ENCODE results near the gene COQ7.

Gene COQ7

DNA sequence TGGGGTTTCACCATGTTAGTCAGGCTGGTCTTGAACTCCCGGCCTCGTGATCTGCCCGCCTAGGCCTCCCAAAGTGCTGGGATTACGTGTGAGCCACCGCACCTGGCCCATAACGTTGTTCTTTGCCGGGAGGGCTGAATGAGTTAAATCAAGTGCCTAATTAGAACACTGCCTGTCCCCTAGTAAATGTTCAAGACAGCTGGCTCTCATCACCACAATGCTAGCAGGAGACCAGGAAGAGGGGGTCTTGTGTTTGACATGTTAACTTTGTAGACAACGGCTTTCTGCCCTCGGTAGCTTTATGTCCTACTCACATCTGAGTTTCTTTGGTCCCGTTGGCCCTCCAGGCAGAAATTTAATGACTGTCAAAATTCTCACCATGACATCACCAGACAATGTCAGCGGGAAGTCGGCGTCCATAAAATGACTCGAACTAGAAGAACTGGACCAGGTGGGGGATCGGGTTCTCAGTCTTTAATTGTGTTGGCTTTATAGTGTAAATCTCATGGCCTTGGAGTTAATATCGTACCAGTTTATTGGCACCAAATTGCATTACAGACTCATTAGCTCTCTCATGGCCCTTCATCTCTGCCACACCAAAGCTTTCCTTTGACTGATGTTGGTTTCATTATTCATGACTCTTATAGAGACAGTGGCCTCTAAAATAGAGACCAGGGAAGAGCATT is 34.9 kb downstream of the COQ7 start:
- peaks cover 0 to 13% (median 0%) of the 10 kb centered on the region in 4 experiments for H3K4me1 ChIP-seq (ENCODE audit: control extremely low read depth in 1 of 4, control insufficient read depth in 4 of 4, insufficient read depth in 4 of 4, low read length in 3 of 4)
- no peak overlapping the region for H3K27ac ChIP-seq (ENCODE audit: insufficient read depth in 1 of 2, low read depth in 1 of 2, low read length in 2 of 2, poor library complexity in 1 of 2, severe bottlenecking in 2 of 2)
- H3K4me3 ChIP-seq (ENCODE audit: control insufficient read depth in 1 of 7, extremely low read depth in 1 of 7, insufficient read depth in 4 of 7, low read depth in 2 of 7, low read length in 6 of 7), result no peak overlapping the region
- ChIA-PET CTCF (interaction anchor here (2.0 kb wide), 1 partner anchor 17 kb away, joined by 6 read pairs; no protein-coding TSS in a partner anchor), POLR2A (no interaction called here)
- H3K36me3 ChIP-seq (ENCODE audit: control insufficient read depth in 4 of 4, insufficient read depth in 4 of 4, low read length in 3 of 4), result no peaks in the 10 kb centered on the region
- no peak for DNase-seq
- no peaks in the 10 kb centered on the region for H3K27me3 ChIP-seq (replicated peaks in 2 of 5; ENCODE audit: control insufficient read depth in 4 of 5, insufficient read depth in 5 of 5, low read length in 4 of 5)
- WGBS (ENCODE audit: insufficient coverage), result 96% methylated on average over 8 of the region's 16 CpGs
- no peaks in the 10 kb centered on the region for H3K9me3 ChIP-seq (ENCODE audit: control extremely low read depth in 1 of 5, control insufficient read depth in 4 of 5, insufficient read depth in 2 of 5, low read depth in 1 of 5, low read length in 4 of 5)

DNA sequence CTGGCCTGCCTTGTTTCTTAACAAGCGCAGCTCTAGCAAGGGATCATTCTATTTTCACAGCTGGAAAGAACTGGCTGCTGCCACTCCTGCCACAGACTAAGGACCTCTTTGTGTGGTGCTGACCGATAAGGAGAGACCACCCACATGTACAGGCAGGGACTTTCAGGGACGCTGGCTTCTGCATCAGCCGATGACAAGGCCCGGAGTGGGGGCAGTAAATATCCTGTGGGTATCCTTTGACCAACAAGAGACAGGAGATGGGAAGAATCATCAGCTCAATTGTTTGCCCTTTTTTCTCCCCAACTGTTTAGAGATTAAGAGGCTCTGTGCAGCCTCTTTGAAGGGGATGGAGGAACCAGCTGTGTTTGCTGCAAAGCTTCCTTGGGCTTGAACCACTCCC is 37.2 kb downstream of the COQ7 start:
- POLR2A ChIA-PET, result no interaction called here
- no peak overlapping the region for H3K4me3 ChIP-seq (ENCODE audit: control insufficient read depth in 1 of 7, extremely low read depth in 1 of 7, insufficient read depth in 4 of 7, low read depth in 2 of 7, low read length in 6 of 7)
- CTCF ChIA-PET, result interaction anchor here (1.2 kb wide), 1 partner anchor 10 kb away, joined by 5 read pairs; no protein-coding TSS in a partner anchor
- no peaks in the 10 kb centered on the region for H3K27me3 ChIP-seq (replicated peaks in 2 of 5; ENCODE audit: control insufficient read depth in 4 of 5, insufficient read depth in 5 of 5, low read length in 4 of 5)
- 97% methylated on average over 3 of the region's 5 CpGs for WGBS (ENCODE audit: insufficient coverage)
- no peak for DNase-seq
- no peak overlapping the region for H3K27ac ChIP-seq (ENCODE audit: insufficient read depth in 1 of 2, low read depth in 1 of 2, low read length in 2 of 2, poor library complexity in 1 of 2, severe bottlenecking in 2 of 2)
- H3K9me3 ChIP-seq (ENCODE audit: control extremely low read depth in 1 of 5, control insufficient read depth in 4 of 5, insufficient read depth in 2 of 5, low read depth in 1 of 5, low read length in 4 of 5), result no peaks in the 10 kb centered on the region
- H3K4me1 ChIP-seq (ENCODE audit: control extremely low read depth in 1 of 4, control insufficient read depth in 4 of 4, insufficient read depth in 4 of 4, low read length in 3 of 4), result peaks cover 0 to 36% (median 1%) of the 10 kb centered on the region in 4 experiments
- no peaks in the 10 kb centered on the region for H3K36me3 ChIP-seq (ENCODE audit: control insufficient read depth in 4 of 4, insufficient read depth in 4 of 4, low read length in 3 of 4)

DNA sequence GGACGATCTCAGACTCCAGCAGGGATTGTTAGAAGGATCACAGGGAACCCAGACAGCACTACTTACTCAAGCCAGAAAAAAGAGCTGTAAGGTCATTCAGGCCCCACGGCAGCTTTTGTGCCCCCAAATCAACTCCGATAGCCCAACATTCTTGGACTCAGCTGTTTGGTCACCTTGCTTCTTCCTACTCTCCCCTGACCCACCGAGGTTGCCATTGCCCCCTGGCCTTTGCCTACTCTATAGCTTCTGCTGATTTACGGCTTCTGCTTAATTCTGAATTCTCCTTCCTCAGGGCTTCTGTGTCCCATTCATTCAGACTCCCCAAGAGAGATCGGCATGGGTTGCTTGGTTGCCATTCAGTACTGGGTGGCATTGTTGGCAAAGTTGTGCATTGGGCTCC is 37.7 kb downstream of the COQ7 start:
- Histone ChIP-seq H3K27ac (ENCODE audit: insufficient read depth in 1 of 2, low read depth in 1 of 2, low read length in 2 of 2, poor library complexity in 1 of 2, severe bottlenecking in 2 of 2) (no peak overlapping the region), H3K36me3 (ENCODE audit: control insufficient read depth in 4 of 4, insufficient read depth in 4 of 4, low read length in 3 of 4) (no peaks in the 10 kb centered on the region), H3K27me3 (replicated peaks in 2 of 5; ENCODE audit: control insufficient read depth in 4 of 5, insufficient read depth in 5 of 5, low read length in 4 of 5) (no peaks in the 10 kb centered on the region), H3K4me3 (ENCODE audit: control insufficient read depth in 1 of 7, extremely low read depth in 1 of 7, insufficient read depth in 4 of 7, low read depth in 2 of 7, low read length in 6 of 7) (no peak overlapping the region), H3K9me3 (ENCODE audit: control extremely low read depth in 1 of 5, control insufficient read depth in 4 of 5, insufficient read depth in 2 of 5, low read depth in 1 of 5, low read length in 4 of 5) (no peaks in the 10 kb centered on the region), H3K4me1 (ENCODE audit: control extremely low read depth in 1 of 4, control insufficient read depth in 4 of 4, insufficient read depth in 4 of 4, low read length in 3 of 4) (peaks cover 0 to 38% (median 1%) of the 10 kb centered on the region in 4 experiments)
- WGBS (ENCODE audit: insufficient coverage), result 86% methylated on average over 6 of the region's 6 CpGs
- POLR2A ChIA-PET, result no interaction called here
- CTCF ChIA-PET, result interaction anchor here (1.2 kb wide), 1 partner anchor 11 kb away, joined by 5 read pairs; no protein-coding TSS in a partner anchor
- DNase-seq, result no peak

DNA sequence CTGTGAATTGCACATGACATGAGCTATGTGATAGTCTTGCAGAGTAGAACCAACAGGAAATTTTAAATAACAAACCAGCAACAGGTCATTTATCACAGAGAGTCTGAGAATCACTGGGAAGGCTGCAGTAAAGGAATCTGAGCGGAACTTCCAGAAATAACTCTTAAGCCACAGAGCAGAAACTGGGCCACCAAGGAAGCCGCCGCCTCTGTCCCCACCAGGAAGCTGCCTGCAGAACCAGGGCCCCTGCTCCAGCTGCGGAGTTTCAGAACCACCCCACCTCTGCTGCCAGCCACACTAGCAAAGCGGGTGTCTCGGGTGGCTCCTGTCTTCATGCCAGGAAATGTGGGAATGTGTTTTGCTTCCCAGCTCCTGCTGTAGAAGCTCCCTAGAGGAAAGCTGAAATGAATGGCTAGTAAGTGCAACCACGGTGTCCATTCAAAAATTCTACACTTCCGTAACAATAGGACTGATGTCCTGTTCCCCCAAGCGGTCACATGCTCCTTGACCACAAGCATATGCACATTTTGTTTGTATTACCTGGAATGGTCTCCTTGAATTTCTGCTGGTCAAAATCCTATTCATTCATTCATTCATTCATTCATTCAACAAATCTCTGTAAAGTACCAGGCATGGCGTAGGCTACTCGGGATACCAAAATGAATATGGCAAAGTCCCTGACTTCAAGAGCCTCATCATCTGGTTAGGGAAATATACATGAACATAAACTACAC is 38.6 kb downstream of the COQ7 start:
- Histone ChIP-seq H3K4me1 (ENCODE audit: control extremely low read depth in 1 of 4, control insufficient read depth in 4 of 4, insufficient read depth in 4 of 4, low read length in 3 of 4) (peaks cover 0 to 38% (median 1%) of the 10 kb centered on the region in 4 experiments), H3K36me3 (ENCODE audit: control insufficient read depth in 4 of 4, insufficient read depth in 4 of 4, low read length in 3 of 4) (no peaks in the 10 kb centered on the region), H3K9me3 (ENCODE audit: control extremely low read depth in 1 of 5, control insufficient read depth in 4 of 5, insufficient read depth in 2 of 5, low read depth in 1 of 5, low read length in 4 of 5) (no peaks in the 10 kb centered on the region), H3K4me3 (ENCODE audit: control insufficient read depth in 1 of 7, extremely low read depth in 1 of 7, insufficient read depth in 4 of 7, low read depth in 2 of 7, low read length in 6 of 7) (no peak overlapping the region), H3K27ac (ENCODE audit: insufficient read depth in 1 of 2, low read depth in 1 of 2, low read length in 2 of 2, poor library complexity in 1 of 2, severe bottlenecking in 2 of 2) (no peak overlapping the region), H3K27me3 (replicated peaks in 2 of 5; ENCODE audit: control insufficient read depth in 4 of 5, insufficient read depth in 5 of 5, low read length in 4 of 5) (no peaks in the 10 kb centered on the region)
- no peak for DNase-seq
- POLR2A ChIA-PET, result no interaction called here
- 51% methylated on average over 6 of the region's 11 CpGs for WGBS (ENCODE audit: insufficient coverage)
- CTCF ChIA-PET, result no interaction called here

DNA sequence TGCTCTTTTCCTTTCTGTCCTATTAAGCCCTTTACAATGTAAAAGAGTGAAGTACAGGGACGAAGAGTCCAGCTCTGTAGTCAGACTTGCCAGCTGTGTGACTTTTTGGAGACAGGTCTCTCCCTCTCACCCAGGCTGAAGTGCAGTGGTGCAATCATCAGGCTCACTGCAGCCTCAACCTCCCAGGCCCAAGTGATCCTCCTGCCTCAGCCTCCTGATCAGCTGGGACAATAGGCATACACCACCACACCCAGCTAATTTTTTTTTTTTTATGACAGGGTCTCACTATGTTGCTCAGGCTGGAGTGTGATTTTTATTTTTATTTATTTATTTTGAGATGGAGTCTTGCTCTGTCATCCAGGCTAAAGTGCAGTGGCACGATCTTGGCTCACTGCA is 39.2 kb downstream of the COQ7 start:
- no peak overlapping the region for H3K4me3 ChIP-seq (ENCODE audit: control insufficient read depth in 1 of 7, extremely low read depth in 1 of 7, insufficient read depth in 4 of 7, low read depth in 2 of 7, low read length in 6 of 7)
- no peak for DNase-seq
- H3K27me3 ChIP-seq (replicated peaks in 2 of 5; ENCODE audit: control insufficient read depth in 4 of 5, insufficient read depth in 5 of 5, low read length in 4 of 5), result no peaks in the 10 kb centered on the region
- CTCF ChIA-PET, result interaction anchor here (1.2 kb wide), 1 partner anchor 74 kb away, joined by 4 read pairs; no protein-coding TSS in a partner anchor
- WGBS (ENCODE audit: insufficient coverage), result 92% methylated on average over 2 of the region's 2 CpGs
- peaks cover 0 to 38% (median 1%) of the 10 kb centered on the region in 4 experiments for H3K4me1 ChIP-seq (ENCODE audit: control extremely low read depth in 1 of 4, control insufficient read depth in 4 of 4, insufficient read depth in 4 of 4, low read length in 3 of 4)
- no peaks in the 10 kb centered on the region for H3K36me3 ChIP-seq (ENCODE audit: control insufficient read depth in 4 of 4, insufficient read depth in 4 of 4, low read length in 3 of 4)
- POLR2A ChIA-PET, result no interaction called here
- no peak overlapping the region for H3K27ac ChIP-seq (ENCODE audit: insufficient read depth in 1 of 2, low read depth in 1 of 2, low read length in 2 of 2, poor library complexity in 1 of 2, severe bottlenecking in 2 of 2)
- H3K9me3 ChIP-seq (ENCODE audit: control extremely low read depth in 1 of 5, control insufficient read depth in 4 of 5, insufficient read depth in 2 of 5, low read depth in 1 of 5, low read length in 4 of 5), result no peaks in the 10 kb centered on the region

DNA sequence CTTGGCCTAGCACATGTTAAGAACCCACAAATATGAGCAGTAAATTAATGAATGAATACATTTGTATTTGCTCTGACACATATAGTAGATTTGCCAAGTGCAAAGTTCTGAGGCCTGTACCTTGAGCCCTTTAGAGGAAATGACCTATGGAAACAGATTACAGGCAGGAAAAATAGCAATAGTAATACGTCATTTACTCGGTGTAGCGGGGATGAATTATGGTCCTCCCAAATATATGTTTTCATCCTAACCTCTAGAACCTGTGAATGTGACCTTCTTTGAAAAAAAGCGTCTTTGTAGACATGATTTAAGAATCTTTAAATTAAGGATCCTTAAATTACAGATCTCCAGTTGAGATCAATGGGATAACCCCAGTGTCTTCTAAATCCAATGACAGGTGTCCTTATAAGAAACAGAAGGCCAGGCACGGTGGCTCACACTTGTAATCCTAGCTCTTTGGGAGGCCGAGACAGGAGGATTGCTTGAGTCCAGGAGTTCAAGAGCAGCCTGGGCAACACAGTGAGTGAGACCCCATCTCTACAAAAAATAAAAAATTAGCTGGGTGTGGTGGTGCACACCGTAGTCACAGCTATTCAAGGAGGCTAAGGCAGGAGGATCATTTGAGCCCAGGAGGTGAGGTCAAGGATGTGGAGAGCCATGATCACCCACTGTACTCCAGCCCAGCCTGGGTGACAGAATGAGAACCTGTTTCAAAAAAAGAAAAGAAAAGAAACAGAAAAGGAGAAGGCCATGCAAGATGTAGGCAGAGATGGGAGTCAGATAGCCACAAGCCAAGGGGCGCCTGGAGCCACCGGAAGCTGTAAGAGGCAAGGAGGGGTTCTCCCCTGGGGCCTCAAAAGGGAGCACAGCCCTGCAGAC is 41.2 kb downstream of the COQ7 start:
- POLR2A ChIA-PET, result no interaction called here
- Histone ChIP-seq H3K4me1 (ENCODE audit: control extremely low read depth in 1 of 4, control insufficient read depth in 4 of 4, insufficient read depth in 4 of 4, low read length in 3 of 4) (peaks cover 0 to 50% (median 5%) of the 10 kb centered on the region in 4 experiments), H3K36me3 (ENCODE audit: control insufficient read depth in 4 of 4, insufficient read depth in 4 of 4, low read length in 3 of 4) (no peaks in the 10 kb centered on the region), H3K27me3 (replicated peaks in 2 of 5; ENCODE audit: control insufficient read depth in 4 of 5, insufficient read depth in 5 of 5, low read length in 4 of 5) (no peaks in the 10 kb centered on the region), H3K9me3 (ENCODE audit: control extremely low read depth in 1 of 5, control insufficient read depth in 4 of 5, insufficient read depth in 2 of 5, low read depth in 1 of 5, low read length in 4 of 5) (no peaks in the 10 kb centered on the region), H3K27ac (ENCODE audit: insufficient read depth in 1 of 2, low read depth in 1 of 2, low read length in 2 of 2, poor library complexity in 1 of 2, severe bottlenecking in 2 of 2) (no peak overlapping the region), H3K4me3 (ENCODE audit: control insufficient read depth in 1 of 7, extremely low read depth in 1 of 7, insufficient read depth in 4 of 7, low read depth in 2 of 7, low read length in 6 of 7) (no peak overlapping the region)
- 87% methylated on average over 5 of the region's 9 CpGs for WGBS (ENCODE audit: insufficient coverage)
- no peak for DNase-seq
- CTCF ChIA-PET, result interaction anchor here (1.1 to 1.4 kb wide), 3 partner anchors 8 to 30 kb away, joined by 3 to 5 read pairs (median 3); no protein-coding TSS in a partner anchor
